ENCODE results near the gene ARRDC2. TPM values are rescaled to one million over a fixed set of nuclear protein-coding genes. Genes with fewer than 3 reads are reported as not detected.

Gene ARRDC2
- total RNA-seq, 1 experiment from 2014 or later, result 9.2 TPM

DNA sequence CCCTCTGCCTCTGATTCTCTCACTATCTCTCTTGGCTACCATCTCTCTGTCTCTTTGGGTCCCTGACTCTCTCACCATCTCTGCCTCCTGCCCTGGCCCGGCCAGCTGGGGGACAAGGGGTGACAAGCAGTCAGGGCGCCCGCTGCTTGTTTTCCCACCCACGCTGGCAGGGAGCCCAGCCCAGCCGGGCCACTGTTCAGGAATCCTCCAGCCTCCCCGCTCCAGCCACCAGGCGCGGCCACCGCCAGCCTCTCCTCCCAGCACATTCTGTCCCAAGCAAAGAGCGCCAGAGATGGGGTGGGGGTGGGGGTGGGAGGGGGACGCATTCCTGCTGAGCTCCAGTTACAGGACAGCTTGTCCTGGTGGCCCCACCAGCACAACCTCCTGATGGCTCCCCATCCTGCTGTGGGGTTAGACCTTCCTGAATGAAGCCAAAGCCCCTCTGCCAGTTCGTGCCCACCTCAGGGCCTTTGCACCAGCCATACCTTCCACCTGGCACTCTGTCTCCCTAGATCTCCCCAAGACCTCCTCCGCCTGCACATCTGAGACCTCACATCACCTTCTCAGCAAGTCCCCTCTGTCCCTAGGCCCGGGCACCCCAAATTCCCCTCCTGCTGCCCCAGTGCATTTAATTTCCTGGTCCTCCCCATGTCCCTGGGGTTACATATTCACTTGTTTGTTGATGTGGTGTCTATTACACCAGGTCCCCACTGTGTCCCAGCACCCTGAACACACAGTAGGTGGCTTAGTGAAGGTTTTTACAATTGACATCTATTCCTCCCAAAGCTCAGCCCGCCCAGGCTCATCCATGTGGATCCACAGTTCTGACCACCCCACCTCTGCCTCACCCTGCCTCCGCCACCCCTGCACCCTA, 12.5 kb downstream of the ARRDC2 start (continued):
- no peak for TF ChIP-seq JUN (CRISPR knock-in tag; IDR thresholded peaks at IDR 0.05)
- TF ChIP-seq ZNF121 (CRISPR knock-in tag; IDR thresholded peaks at IDR 0.05), result no peak
- TF ChIP-seq, protein P1, sequence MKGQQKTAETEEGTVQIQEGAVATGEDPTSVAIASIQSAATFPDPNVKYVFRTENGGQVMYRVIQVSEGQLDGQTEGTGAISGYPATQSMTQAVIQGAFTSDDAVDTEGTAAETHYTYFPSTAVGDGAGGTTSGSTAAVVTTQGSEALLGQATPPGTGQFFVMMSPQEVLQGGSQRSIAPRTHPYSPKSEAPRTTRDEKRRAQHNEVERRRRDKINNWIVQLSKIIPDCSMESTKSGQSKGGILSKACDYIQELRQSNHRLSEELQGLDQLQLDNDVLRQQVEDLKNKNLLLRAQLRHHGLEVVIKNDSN (CRISPR knock-in tag; IDR thresholded peaks at IDR 0.05), result no peak
- no peak for TF ChIP-seq AR (CRISPR knock-in tag; IDR thresholded peaks at IDR 0.05)
- TF ChIP-seq ATF1 (CRISPR knock-in tag; IDR thresholded peaks at IDR 0.05), result no peak
- no peak for TF ChIP-seq AFF4 (CRISPR knock-in tag; IDR thresholded peaks at IDR 0.05; ENCODE audit: borderline replicate concordance)
- no peak for TF ChIP-seq NFATC4 (CRISPR knock-in tag; IDR thresholded peaks at IDR 0.05)

GRCh38 chr19:18021121-18021755, 13.3 kb downstream of the ARRDC2 start:
- no peak for DNase-seq (ENCODE audit: low spot score)
- ChIA-PET POLR2A (no interaction called here), CTCF (no interaction called here)
- Mint-ChIP-seq H3K9me3 (0 out of 2 replicates have a peak, but pooled peaks cover 4% of the 10 kb centered on the region), H3K36me3 (no peaks in the 10 kb centered on the region), H3K27me3 (ENCODE audit: low read depth) (no peaks in the 10 kb centered on the region; the same call in 1 of the 2 replicates), H3K4me1 (peaks cover 13% of the 10 kb centered on the region), H3K27ac (no peak overlapping the region), H3K4me3 (no peak overlapping the region)
- ATAC-seq, result no peak
- no peak for TF ChIP-seq NR2C2 (CRISPR knock-in tag; IDR thresholded peaks at IDR 0.05)
- TF ChIP-seq RELA (CRISPR knock-in tag; IDR thresholded peaks at IDR 0.05; ENCODE audit: borderline replicate concordance), result no peak
- TF ChIP-seq EMX1 (CRISPR knock-in tag; IDR thresholded peaks at IDR 0.05), result no peak
- no peak for TF ChIP-seq E2F4 (CRISPR knock-in tag; IDR thresholded peaks at IDR 0.05; ENCODE audit: borderline replicate concordance, low read depth)
- no peak for TF ChIP-seq ZNF512 (CRISPR knock-in tag; IDR thresholded peaks at IDR 0.05; ENCODE audit: borderline replicate concordance)
- TF ChIP-seq ZBTB21 (CRISPR knock-in tag; IDR thresholded peaks at IDR 0.05; ENCODE audit: borderline replicate concordance), result no peak
- TF ChIP-seq ETV6 (CRISPR knock-in tag; IDR thresholded peaks at IDR 0.05), result no peak
- no peak for TF ChIP-seq ZNF121 (CRISPR knock-in tag; IDR thresholded peaks at IDR 0.05)
- TF ChIP-seq HMGXB4 (CRISPR knock-in tag; IDR thresholded peaks at IDR 0.05), result no peak
- TF ChIP-seq NFYB (CRISPR knock-in tag; conservative IDR thresholded peaks at IDR 0.05; ENCODE audit: low read depth), result no peak
- no peak for TF ChIP-seq TCF7 (CRISPR knock-in tag; IDR thresholded peaks at IDR 0.05; ENCODE audit: low read depth)
- TF ChIP-seq NR3C1 (CRISPR knock-in tag; conservative IDR thresholded peaks at IDR 0.05; ENCODE audit: low read depth), result no peak
- no peak for TF ChIP-seq RORB (CRISPR knock-in tag; IDR thresholded peaks at IDR 0.05)
- no peak for TF ChIP-seq E2F5 (CRISPR knock-in tag; IDR thresholded peaks at IDR 0.05)

Measured in WTC11 (cell line).